NT2/D1 (cell line): ENCODE results near the gene PLA2G6.
"Not testable (repeated sequence)": the region's sequence is repeated elsewhere in the genome, so short reads cannot be mapped to it uniquely, and the experiment has no call there.

Source experiments
- DNase-seq: peaks from one replicate; pipeline ENCODE4 v3.0.0-alpha.2; 2011; ENCODE audit warnings: low read depth, low spot score
- H3K27me3 ChIP-seq: 2 replicates; pipeline ENCODE4 v1.6.0; 2011; ENCODE audit warnings: mild to moderate bottlenecking; ENCODE audit not compliant: insufficient read length, insufficient read depth
- H3K36me3 ChIP-seq: 2 replicates; pipeline ENCODE4 v1.6.1; 2011; ENCODE audit warnings: mild to moderate bottlenecking, low read length, mixed read lengths; ENCODE audit not compliant: insufficient read depth, insufficient read length
- H3K4me1 ChIP-seq: 2 replicates; pipeline ENCODE4 v1.5.1; 2011; ENCODE audit not compliant: insufficient read depth, insufficient read length
- H3K4me3 ChIP-seq: 2 replicates; pipeline ENCODE4 v1.5.1; 2011; ENCODE audit warnings: low read depth; ENCODE audit not compliant: insufficient read length
- H3K9ac ChIP-seq: 2 replicates; pipeline ENCODE4 v1.6.0; 2011; ENCODE audit warnings: low read depth; ENCODE audit not compliant: insufficient read length
- H3K9me3 ChIP-seq: 2 replicates; pipeline ENCODE4 v1.5.1; 2011; ENCODE audit warnings: mild to moderate bottlenecking, low read length; ENCODE audit not compliant: insufficient read depth
- SUZ12 ChIP-seq: IDR thresholded peaks from 2 replicates; pipeline ENCODE4 v1.6.1; 2011; ENCODE audit not compliant: insufficient read length, insufficient read depth; ENCODE audit errors: extremely low read depth
- YY1 ChIP-seq: IDR thresholded peaks from 2 replicates; pipeline ENCODE4 v1.6.1; 2011; ENCODE audit not compliant: insufficient read length, insufficient read depth
- ZNF274 ChIP-seq: IDR thresholded peaks from 2 replicates; pipeline ENCODE4 v1.6.1; 2011; ENCODE audit warnings: mild to moderate bottlenecking, low read depth, low read length

Gene PLA2G6

DNA sequence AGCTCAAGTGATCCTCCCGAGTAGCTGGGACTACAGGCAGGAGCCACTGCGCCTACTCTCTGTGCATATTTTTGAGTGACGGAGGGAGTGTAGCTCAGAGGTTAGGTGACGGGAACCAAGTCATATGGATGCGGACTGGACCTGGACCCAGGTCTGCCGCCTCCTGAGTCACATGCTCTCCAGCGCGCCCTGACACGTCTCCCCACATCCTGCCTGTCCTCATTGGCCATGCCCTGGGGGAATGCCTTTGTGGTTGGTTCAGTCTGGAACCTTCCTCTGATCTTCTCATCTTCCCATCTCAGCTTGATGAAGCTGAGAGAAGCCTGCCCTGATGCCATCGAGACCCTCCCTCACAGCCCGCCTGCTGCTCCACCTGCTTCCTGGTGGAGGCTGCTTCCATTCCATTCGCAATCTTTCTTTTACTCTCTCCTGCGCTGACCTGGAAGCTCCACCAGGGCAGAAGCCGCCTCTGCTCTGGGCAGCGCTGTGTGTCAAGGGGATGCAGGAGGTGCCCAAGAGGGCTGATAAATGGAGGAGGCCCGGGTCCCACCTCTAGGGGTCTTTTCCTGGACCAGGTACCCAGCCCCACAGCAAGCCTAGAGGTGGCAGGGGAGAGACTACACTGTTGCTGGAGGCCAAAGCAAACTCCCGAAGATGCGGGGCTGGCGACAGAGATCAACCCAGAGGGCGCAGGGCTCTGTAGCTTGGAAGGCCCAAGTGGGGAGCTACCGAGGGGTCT is 57.2 kb downstream of the PLA2G6 start:
- Histone ChIP-seq H3K9ac (no peak overlapping the region), H3K36me3 (peaks cover 6% of the 10 kb centered on the region), H3K27me3 (no peaks in the 10 kb centered on the region), H3K4me3 (no peak overlapping the region), H3K9me3 (no peaks in the 10 kb centered on the region), H3K4me1 (peaks cover 5% of the 10 kb centered on the region)
- no peak for DNase-seq
- no peak for TF ChIP-seq YY1
- no peak for TF ChIP-seq SUZ12

DNA sequence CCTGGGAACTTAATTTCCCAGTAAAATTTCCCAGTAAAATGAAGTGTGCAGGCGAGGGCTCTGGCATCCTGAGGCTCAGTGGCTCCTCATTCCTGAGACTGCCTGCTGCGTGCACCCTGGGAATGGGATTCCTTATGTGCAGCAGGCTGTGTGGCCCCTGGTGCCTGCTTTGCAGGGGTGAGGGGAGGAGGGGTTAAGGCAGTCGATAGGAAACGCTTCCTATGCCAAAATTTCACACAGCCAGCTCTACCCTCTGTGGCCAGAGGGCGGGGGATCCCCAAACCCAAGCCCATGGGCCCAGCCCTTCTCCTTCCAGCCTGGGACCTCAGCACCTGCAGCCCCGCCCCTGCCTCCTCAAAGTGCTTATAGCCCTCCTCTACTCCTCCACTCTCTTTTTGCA is 59.0 kb downstream of the PLA2G6 start:
- H3K9ac ChIP-seq = no peak overlapping the region
- H3K27me3 ChIP-seq = no peaks in the 10 kb centered on the region
- H3K36me3 ChIP-seq = peaks cover 6% of the 10 kb centered on the region
- TF ChIP-seq ZNF274 (no peak), SUZ12 (no peak), YY1 (no peak)
- peaks cover 5% of the 10 kb centered on the region for H3K4me1 ChIP-seq
- no peak for DNase-seq
- no peaks in the 10 kb centered on the region for H3K9me3 ChIP-seq
- H3K4me3 ChIP-seq = no peak overlapping the region

DNA sequence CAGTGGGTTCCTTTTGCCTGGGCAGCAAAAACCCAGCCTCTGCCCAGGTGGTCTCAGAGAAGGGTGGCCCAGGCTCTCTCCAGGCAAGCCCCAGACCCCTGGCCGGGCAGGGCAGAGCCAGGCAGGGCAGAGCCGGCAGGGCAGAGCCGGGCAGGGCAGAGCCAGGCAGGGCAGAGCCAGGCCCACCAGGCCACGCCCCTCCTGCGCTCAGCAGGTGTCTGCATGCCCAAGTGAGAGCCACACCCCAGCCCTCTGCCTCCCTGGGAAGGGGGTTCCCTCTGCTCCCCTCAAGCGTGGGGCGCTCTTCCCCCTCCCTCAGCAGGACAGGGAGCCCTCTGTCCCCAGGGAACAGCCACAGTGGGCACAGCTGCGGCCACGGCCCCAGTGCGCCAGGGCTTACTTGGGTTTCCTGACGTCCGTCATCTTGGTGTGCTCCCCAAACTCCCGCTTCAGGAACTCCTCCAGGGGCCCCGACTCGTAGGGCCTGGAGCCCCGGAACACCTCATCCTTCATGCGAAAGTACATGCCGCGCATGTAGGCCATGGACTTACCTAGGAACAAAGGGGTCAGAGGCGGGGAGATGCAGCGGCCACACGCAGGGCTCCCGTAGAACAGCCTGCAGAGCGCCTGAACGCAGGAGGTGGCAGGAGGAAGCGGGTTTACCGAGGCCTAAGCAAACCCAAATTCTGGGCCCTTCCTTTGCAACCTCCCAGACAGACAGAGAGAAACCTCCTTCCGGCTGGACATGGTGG is 61.1 kb downstream of the PLA2G6 start:
- Histone ChIP-seq H3K4me3 (no peak overlapping the region), H3K4me1 (peaks cover 5% of the 10 kb centered on the region), H3K27me3 (no peaks in the 10 kb centered on the region), H3K9ac (no peak overlapping the region), H3K9me3 (no peaks in the 10 kb centered on the region), H3K36me3 (peaks cover 4% of the 10 kb centered on the region)
- TF ChIP-seq SUZ12 (no peak), ZNF274 (no peak), YY1 (no peak)
- no peak for DNase-seq

DNA sequence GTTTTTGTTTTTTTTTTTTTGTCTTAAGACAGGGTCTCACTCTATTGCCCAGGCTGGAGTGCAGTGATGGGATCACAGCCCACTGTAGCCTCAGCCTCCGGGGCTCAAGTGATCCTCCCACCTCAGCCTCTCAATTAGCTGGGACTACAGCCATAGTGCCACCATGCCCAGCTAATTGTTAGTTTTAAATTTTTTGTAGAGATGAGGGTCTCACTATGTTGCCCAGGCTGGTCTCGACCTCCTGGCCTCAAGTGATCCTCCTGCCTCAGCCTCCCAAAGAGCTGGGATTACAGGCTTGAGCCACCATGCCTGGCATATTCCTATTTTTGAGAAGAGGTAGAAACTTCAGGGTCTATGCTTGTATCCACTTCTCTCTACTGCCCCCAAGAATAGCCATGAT is 62.9 kb downstream of the PLA2G6 start:
- H3K4me1 ChIP-seq, H3K9ac ChIP-seq, H3K27me3 ChIP-seq, DNase-seq, H3K9me3 ChIP-seq, H3K4me3 ChIP-seq, H3K36me3 ChIP-seq: not testable (repeated sequence)

DNA sequence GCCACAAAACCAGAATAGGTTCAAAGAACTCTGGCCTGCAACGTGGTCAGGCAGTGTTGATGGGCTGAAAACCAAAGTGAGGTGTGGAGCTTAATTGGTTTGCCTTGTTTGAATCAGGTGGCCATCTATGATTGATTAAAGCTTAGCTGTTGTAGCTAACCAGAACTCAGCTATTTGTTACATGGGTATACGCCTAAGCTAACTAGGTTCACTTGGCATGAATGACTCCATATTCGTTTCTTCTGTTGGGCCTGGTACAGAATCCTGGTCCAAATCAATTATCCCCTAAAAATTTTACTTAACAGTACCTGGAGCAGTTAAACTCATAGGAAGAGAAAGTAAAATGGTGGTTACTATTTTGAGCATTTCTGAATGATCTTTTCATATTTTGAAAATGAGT is 63.4 kb downstream of the PLA2G6 start:
- Histone ChIP-seq H3K9me3 (no peaks in the 10 kb centered on the region), H3K9ac (no peak overlapping the region), H3K4me3 (no peak overlapping the region), H3K36me3 (peaks cover 4% of the 10 kb centered on the region), H3K27me3 (no peaks in the 10 kb centered on the region), H3K4me1 (peaks cover 3% of the 10 kb centered on the region)
- DNase-seq = no peak
- no peak for TF ChIP-seq YY1
- TF ChIP-seq ZNF274 = no peak
- TF ChIP-seq SUZ12 = no peak

DNA sequence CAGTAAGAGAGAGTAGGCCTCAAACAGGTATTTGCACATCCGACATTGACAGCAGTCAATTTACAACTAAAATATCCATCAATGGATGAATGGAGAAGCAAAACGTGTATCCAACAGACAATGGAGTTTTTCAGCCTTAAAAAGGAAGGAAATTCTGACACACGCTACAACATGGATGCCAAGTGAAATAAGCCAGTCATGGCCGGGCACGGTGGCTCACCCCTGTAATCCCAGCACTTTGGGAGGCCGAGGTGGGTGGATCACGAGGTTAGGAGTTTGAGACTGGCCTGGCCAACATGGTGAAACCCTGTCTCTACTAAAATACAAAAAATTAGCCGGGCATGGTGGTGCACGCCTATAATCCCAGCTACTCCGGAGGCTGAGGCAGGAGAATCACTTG is 64.1 kb downstream of the PLA2G6 start:
- H3K9me3 ChIP-seq, H3K27me3 ChIP-seq, H3K9ac ChIP-seq, H3K4me1 ChIP-seq, H3K36me3 ChIP-seq, H3K4me3 ChIP-seq, DNase-seq: not testable (repeated sequence)

DNA sequence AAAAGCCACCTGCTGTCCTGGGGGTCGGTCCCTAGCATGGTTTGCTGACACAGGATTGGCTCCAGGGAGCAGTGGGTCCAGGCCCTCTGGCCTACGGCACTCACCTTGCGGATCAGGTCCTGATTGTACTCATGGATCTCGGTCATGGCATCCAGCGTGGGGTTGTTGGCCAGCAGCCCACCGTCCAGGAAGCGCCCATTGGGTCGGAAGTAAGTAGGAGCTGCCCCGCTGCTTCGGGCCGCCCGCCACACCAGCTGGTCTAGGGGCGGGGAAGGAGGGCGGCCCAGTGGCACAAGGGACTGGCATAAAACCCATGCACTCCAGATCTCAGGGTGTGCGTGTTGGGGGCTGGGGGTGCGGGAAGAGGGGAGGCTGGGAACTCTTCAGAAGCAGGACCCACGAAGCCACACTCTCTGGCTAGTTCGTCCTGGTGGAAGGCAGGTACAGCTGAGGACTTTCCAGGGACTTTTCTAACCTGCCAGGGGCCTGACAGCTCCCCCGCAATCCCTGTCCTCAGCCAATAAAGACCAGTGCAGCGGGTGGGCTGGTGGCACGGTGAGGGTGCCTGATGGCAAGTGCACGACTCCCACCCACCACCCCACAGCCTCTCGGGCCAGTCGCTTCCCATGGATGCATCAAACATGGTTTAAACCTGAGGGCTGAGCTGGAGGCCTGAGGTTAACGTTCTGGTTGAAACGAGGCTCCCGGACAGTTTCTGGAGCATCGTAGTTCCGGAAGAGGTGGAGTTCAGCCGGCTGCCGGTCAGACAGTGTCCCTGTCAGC is 66.0 kb downstream of the PLA2G6 start:
- H3K4me3 ChIP-seq = no peak overlapping the region
- no peaks in the 10 kb centered on the region for H3K27me3 ChIP-seq
- H3K9me3 ChIP-seq = no peaks in the 10 kb centered on the region
- peaks cover 4% of the 10 kb centered on the region for H3K36me3 ChIP-seq
- no peak overlapping the region for H3K9ac ChIP-seq
- no peak for DNase-seq
- TF ChIP-seq SUZ12 (no peak), YY1 (no peak)
- H3K4me1 ChIP-seq = peaks cover 7% of the 10 kb centered on the region
